ENCODE data around the gene CCP110.

CCP110 gene

GRCh38 chr16:19523559-19524355 lies at the start of gene CCP110:
TSS of gene CCP110 (plus strand) at chr16:19523942. CDS start at chr16:19527882, 3,940 bp downstream.
- H3K9ac ChIP-seq (ENCODE audit: low read length) = peak within 1 kb of the TSS; percentile 84
- peak within 1 kb of the TSS; percentile 91 for H3K4me3 ChIP-seq (ENCODE audit: low read length)
- peaks cover 12% of the 10 kb centered on the region for H3K36me3 ChIP-seq (replicated peaks; ENCODE audit: low read depth, low read length)
- H3K27me3 ChIP-seq (ENCODE audit: low read depth, low read length) = no peaks in the 10 kb centered on the region
- H2AFZ ChIP-seq (ENCODE audit: low read depth, low read length) = peak within 1 kb of the TSS; percentile 82
- peak within 1 kb of the TSS; percentile 74 for H3K27ac ChIP-seq (ENCODE audit: low read length)
- peak within 1 kb of the TSS; percentile 91 for H3K4me2 ChIP-seq (ENCODE audit: low read length)
- H3K9me3 ChIP-seq (ENCODE audit: insufficient read depth, low read length) = no peaks in the 10 kb centered on the region
- H3K79me2 ChIP-seq (ENCODE audit: low read length) = peaks cover 60% of the 10 kb centered on the region
- no peaks in the 10 kb centered on the region for H4K20me1 ChIP-seq (ENCODE audit: insufficient read depth, low read length)
- TF ChIP-seq CTCF (IDR thresholded peaks at IDR 0.05; ENCODE audit: low read depth, low read length) (no peak), EZH2phosphoT487 (IDR thresholded peaks at IDR 0.05; ENCODE audit: low read depth) (no peak)
- H3K4me1 ChIP-seq (ENCODE audit: low read length) = peaks cover 31% of the 10 kb centered on the region

DNA sequence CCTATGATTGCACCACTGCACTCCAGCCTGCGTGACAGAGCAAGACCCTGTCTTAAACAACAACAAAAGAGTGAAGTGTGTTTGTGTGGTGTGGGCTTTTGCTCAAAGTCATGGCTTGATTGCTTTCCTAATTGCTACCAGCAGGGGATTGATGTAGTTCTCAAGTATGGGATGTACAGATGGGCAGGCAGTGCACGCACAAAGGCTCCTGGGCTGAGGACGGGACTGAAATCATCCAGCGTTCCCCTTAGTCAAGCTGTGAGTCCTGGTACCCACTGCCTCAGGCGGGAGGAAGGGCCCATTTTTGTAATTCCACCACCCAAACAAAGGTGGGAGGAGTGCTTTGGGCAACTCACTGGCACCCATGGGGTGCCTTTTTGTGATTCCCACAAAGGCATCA lies 49.1 kb upstream of the CCP110 start:
- H2AFZ ChIP-seq (ENCODE audit: low read depth, low read length) = no peak overlapping the region
- H3K4me1 ChIP-seq (ENCODE audit: low read length) = no peaks in the 10 kb centered on the region
- H3K4me2 ChIP-seq (ENCODE audit: low read length) = no peak overlapping the region
- no peak overlapping the region for H3K4me3 ChIP-seq (ENCODE audit: low read length)
- no peaks in the 10 kb centered on the region for H3K79me2 ChIP-seq (ENCODE audit: low read length)
- TF ChIP-seq EZH2phosphoT487 (IDR thresholded peaks at IDR 0.05; ENCODE audit: low read depth) = no peak
- TF ChIP-seq CTCF (IDR thresholded peaks at IDR 0.05; ENCODE audit: low read depth, low read length) = no peak
- H3K9ac ChIP-seq (ENCODE audit: low read length) = no peak overlapping the region
- no peak overlapping the region for H3K27ac ChIP-seq (ENCODE audit: low read length)
- H4K20me1 ChIP-seq (ENCODE audit: insufficient read depth, low read length) = no peaks in the 10 kb centered on the region
- H3K27me3 ChIP-seq (ENCODE audit: low read depth, low read length) = no peaks in the 10 kb centered on the region
- H3K9me3 ChIP-seq (ENCODE audit: insufficient read depth, low read length) = no peaks in the 10 kb centered on the region
- peaks cover 12% of the 10 kb centered on the region for H3K36me3 ChIP-seq (replicated peaks; ENCODE audit: low read depth, low read length)

DNA sequence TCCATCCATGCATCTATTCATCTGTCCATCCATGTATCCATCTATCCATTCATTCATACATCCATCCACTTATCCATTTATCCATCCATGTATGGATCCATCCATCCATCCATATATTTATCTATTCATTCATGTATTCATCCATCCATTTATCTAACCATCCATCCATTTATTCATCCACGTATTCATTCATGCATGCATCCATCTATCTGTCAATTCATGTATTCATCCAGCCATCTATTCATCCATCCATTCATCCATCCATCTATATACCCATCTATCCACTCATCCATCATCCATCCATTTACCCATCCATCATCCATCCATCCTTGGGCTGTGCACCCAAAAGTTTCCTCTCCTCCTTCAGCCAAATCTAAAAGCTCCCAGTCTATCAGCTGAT lies 45.2 kb upstream of the CCP110 start:
- Histone ChIP-seq H3K4me2 (ENCODE audit: low read length) (no peak overlapping the region), H3K79me2 (ENCODE audit: low read length) (no peaks in the 10 kb centered on the region), H3K4me1 (ENCODE audit: low read length) (no peaks in the 10 kb centered on the region), H2AFZ (ENCODE audit: low read depth, low read length) (no peak overlapping the region), H3K9me3 (ENCODE audit: insufficient read depth, low read length) (no peaks in the 10 kb centered on the region), H3K9ac (ENCODE audit: low read length) (no peak overlapping the region), H3K27ac (ENCODE audit: low read length) (no peak overlapping the region), H4K20me1 (ENCODE audit: insufficient read depth, low read length) (no peaks in the 10 kb centered on the region), H3K27me3 (ENCODE audit: low read depth, low read length) (no peaks in the 10 kb centered on the region), H3K4me3 (ENCODE audit: low read length) (no peak overlapping the region), H3K36me3 (replicated peaks; ENCODE audit: low read depth, low read length) (peaks cover 14% of the 10 kb centered on the region)
- TF ChIP-seq EZH2phosphoT487 (IDR thresholded peaks at IDR 0.05; ENCODE audit: low read depth) = no peak
- no peak for TF ChIP-seq CTCF (IDR thresholded peaks at IDR 0.05; ENCODE audit: low read depth, low read length)

DNA sequence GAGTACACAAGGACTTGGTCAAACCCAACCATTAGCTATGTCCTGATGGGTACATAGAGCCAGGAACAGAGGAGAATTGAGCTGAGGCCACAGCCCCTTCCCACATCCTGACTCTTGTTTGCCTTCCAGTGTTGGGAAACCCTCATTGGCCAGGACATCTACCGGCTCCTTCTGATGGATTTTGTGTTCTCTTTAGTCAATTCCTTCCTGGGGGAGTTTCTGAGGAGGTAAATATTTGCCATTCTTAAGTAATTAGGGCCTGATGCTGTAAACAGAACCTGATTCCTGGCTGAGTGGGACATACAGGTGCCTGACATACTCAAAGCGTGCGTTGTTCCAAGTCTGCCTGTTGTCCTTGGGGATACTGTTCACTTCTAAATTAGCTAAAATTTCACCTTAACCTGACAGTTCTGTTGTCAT lies 44.4 kb upstream of the CCP110 start:
- Histone ChIP-seq H3K27me3 (ENCODE audit: low read depth, low read length) (no peaks in the 10 kb centered on the region), H2AFZ (ENCODE audit: low read depth, low read length) (no peak overlapping the region), H3K4me1 (ENCODE audit: low read length) (no peaks in the 10 kb centered on the region), H3K79me2 (ENCODE audit: low read length) (no peaks in the 10 kb centered on the region), H3K9ac (ENCODE audit: low read length) (no peak overlapping the region), H3K4me2 (ENCODE audit: low read length) (no peak overlapping the region), H4K20me1 (ENCODE audit: insufficient read depth, low read length) (no peaks in the 10 kb centered on the region), H3K9me3 (ENCODE audit: insufficient read depth, low read length) (no peaks in the 10 kb centered on the region), H3K36me3 (replicated peaks; ENCODE audit: low read depth, low read length) (peaks cover 14% of the 10 kb centered on the region), H3K4me3 (ENCODE audit: low read length) (no peak overlapping the region), H3K27ac (ENCODE audit: low read length) (no peak overlapping the region)
- TF ChIP-seq CTCF (IDR thresholded peaks at IDR 0.05; ENCODE audit: low read depth, low read length) (no peak), EZH2phosphoT487 (IDR thresholded peaks at IDR 0.05; ENCODE audit: low read depth) (no peak)
